ENCODE results near the gene CXXC5.

DNA sequence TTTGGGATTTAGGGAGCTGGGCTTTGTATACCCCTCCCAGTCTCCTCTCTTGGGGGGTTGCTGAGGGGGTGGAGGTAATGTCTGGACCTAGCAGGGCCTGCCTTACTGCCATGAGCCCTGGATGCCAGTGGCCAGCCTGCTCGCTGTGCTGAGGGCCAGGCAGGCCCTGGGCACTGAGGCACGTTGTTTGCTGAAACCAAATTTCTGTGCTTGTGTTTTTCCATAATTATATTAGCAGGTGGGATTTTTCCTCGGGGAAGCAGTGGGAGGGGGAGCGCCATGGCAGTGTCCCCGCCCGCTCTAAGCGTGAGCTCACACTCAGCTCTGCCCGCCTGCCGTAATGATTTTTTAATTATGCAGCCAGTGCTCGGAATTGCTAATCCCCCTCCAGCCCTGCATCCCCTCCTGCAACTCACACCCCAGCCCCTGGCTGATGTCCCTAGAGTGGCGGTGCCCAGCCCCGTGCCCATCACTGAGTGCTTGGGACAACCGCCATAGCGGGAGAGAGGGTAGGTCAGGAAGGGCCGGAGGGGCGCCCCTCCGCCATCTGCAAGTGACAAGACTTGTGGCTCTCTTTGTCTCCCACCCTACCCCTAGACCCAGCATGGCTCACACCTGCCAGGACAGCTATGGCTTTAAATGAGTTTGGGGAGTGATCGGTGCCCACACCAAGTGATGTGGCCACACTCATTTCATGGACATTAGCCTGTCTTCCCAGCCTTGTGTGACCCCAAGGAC is 20.9 kb downstream of the CXXC5 start:
- no peak for TF ChIP-seq EZH2 (IDR thresholded peaks at IDR 0.05; ENCODE audit: insufficient read depth, poor library complexity, severe bottlenecking)
- TF ChIP-seq EZH2phosphoT487 (IDR thresholded peaks at IDR 0.05; ENCODE audit: insufficient read depth, low read depth) = no peak

Data from GM23248 (cell line).